ENCODE measurements around the gene EVX1. TPM values are rescaled to one million over a fixed set of nuclear protein-coding genes. Genes with fewer than 3 reads are reported as not detected.

EVX1 gene
- total RNA-seq, 6 donors from 2014 or later: not detected

GRCh38 chr7:27199849-27200760 is 42.5 kb upstream of the EVX1 start, which contains the start of gene HOXA13:
TSS of gene HOXA13 (minus strand) at chr7:27200091. CDS start at chr7:27200077, 14 bp downstream.
- WGBS, 2 donors: 0 to 6% methylated on average over 3 to 37 of the region's 99 CpGs
- Histone ChIP-seq H3K27me3 (peaks cover 6 to 93% (median 66%) of the 10 kb centered on the region in 4 donors), H3K4me3 (peak within 1 kb of the TSS in 3 of 4 donors; percentile 29 to 43 (median 41)), H3K27ac (no peak within 1 kb of the TSS), H3K36me3 (no peaks in the 10 kb centered on the region), H3K9me3 (no peaks in the 10 kb centered on the region), H3K4me1 (peaks cover 28 to 47% (median 33%) of the 10 kb centered on the region in 4 donors)
- TF ChIP-seq POLR2A (IDR thresholded peaks at IDR 0.05) (no peak), CTCF (IDR thresholded peaks at IDR 0.05) (no peak), EP300 (IDR thresholded peaks at IDR 0.05) (no peak), POLR2AphosphoS5 (IDR thresholded peaks at IDR 0.05) (no peak)
- ATAC-seq (ENCODE audit: low FRiP score in 2 of 2): peak in 1 of 2 donors; percentile 52
- DNase-seq: peak in 1 of 2 donors; percentile 84

GRCh38 chr7:27200761-27201579 is 41.6 kb upstream of the EVX1 start:
- H3K9me3 ChIP-seq: no peaks in the 10 kb centered on the region
- H3K27me3 ChIP-seq: peaks cover 6 to 94% (median 69%) of the 10 kb centered on the region in 4 donors
- peaks cover 34 to 53% (median 37%) of the 10 kb centered on the region in 4 donors for H3K4me1 ChIP-seq
- no peak overlapping the region for H3K27ac ChIP-seq
- DNase-seq (no peak), ATAC-seq (ENCODE audit: low FRiP score in 2 of 2) (peak; percentile 47 to 66)
- TF ChIP-seq POLR2AphosphoS5 (IDR thresholded peaks at IDR 0.05): no peak
- no peak for TF ChIP-seq CTCF (IDR thresholded peaks at IDR 0.05)
- TF ChIP-seq EP300 (IDR thresholded peaks at IDR 0.05): no peak
- no peak for TF ChIP-seq POLR2A (IDR thresholded peaks at IDR 0.05)
- H3K36me3 ChIP-seq: no peaks in the 10 kb centered on the region
- WGBS, 2 donors: 9% methylated on average over 6 to 14 of the region's 14 CpGs
- peak overlapping the region in 2 of 4 donors; percentile 41 to 43 for H3K4me3 ChIP-seq

- H3K36me3 ChIP-seq: no peaks in the 10 kb centered on the region
- H3K27ac ChIP-seq: no peak overlapping the region
- H3K9me3 ChIP-seq: no peaks in the 10 kb centered on the region
- 11 to 24% methylated on average over 2 to 4 of the region's 4 CpGs for WGBS, 2 donors
- H3K27me3 ChIP-seq: peaks cover 6 to 94% (median 69%) of the 10 kb centered on the region in 4 donors
- no peak for TF ChIP-seq CTCF (IDR thresholded peaks at IDR 0.05)
- no peak for TF ChIP-seq EP300 (IDR thresholded peaks at IDR 0.05)
- TF ChIP-seq POLR2A (IDR thresholded peaks at IDR 0.05): no peak
- no peak for TF ChIP-seq POLR2AphosphoS5 (IDR thresholded peaks at IDR 0.05)
- DNase-seq (no peak), ATAC-seq (ENCODE audit: low FRiP score in 2 of 2) (no peak)
- H3K4me3 ChIP-seq: peak overlapping the region in 2 of 4 donors; percentile 9 to 17
- H3K4me1 ChIP-seq: peaks cover 34 to 53% (median 37%) of the 10 kb centered on the region in 4 donors
Measured at GRCh38 chr7:27201580-27202017, 41.0 kb upstream of the EVX1 start.

GRCh38 chr7:27202018-27202861 is 40.4 kb upstream of the EVX1 start:
- H3K4me1 ChIP-seq: peaks cover 34 to 53% (median 37%) of the 10 kb centered on the region in 4 donors
- DNase-seq (peak in 1 of 2 donors; percentile 22), ATAC-seq (ENCODE audit: low FRiP score in 2 of 2) (no peak)
- no peak for TF ChIP-seq POLR2AphosphoS5 (IDR thresholded peaks at IDR 0.05)
- no peak for TF ChIP-seq POLR2A (IDR thresholded peaks at IDR 0.05)
- TF ChIP-seq EP300 (IDR thresholded peaks at IDR 0.05): no peak
- TF ChIP-seq CTCF (IDR thresholded peaks at IDR 0.05): no peak
- H3K4me3 ChIP-seq: no peak overlapping the region
- no peak overlapping the region for H3K27ac ChIP-seq
- WGBS, 2 donors: 18 to 19% methylated on average over 19 to 30 of the region's 30 CpGs
- peaks cover 6 to 91% (median 66%) of the 10 kb centered on the region in 4 donors for H3K27me3 ChIP-seq
- H3K9me3 ChIP-seq: no peaks in the 10 kb centered on the region
- H3K36me3 ChIP-seq: no peaks in the 10 kb centered on the region
